ENCODE measurements around the gene CYP26B1. TPM values are rescaled to one million over a fixed set of nuclear protein-coding genes. Genes with fewer than 3 reads are reported as not detected.

Gene CYP26B1
- total RNA-seq, 1 donor from 2014 or later = 4.7 TPM

DNA sequence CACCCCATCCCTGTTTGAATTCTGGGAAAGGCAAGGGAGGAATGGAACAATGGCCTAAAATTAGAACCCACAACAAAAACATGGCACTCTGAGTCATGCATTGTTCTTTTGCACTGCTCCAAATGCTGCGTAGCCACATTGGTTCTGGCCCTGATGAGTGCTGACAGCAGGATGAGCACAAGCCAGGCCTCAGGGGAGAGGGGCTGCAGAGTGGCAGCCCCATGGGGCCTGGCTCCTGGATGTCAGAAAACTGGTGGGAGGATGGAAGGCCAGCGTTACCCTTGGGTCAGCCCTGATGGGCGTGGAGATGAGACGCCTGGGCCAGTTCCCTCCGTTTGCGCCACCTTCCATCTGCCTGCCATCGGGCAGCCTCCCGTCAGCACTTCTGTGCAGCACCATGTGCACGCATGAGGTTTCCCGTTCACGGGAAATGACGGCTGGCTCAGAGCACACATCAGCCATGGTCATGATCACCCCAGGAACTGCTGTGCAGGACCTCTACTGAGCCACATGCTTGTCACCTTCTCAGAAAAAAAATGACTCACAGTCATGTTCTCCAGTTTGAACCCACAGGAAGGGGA lies 65.6 kb downstream of the CYP26B1 start:
- H3K36me3 Mint-ChIP-seq (ENCODE audit: low read depth) = no peaks in the 10 kb centered on the region
- peaks cover 10% of the 10 kb centered on the region for H3K27me3 Mint-ChIP-seq (ENCODE audit: low read depth)
- no peak for DNase-seq (ENCODE audit: low spot score)
- H3K9me3 Mint-ChIP-seq (ENCODE audit: low read depth) = peaks cover 3% of the 10 kb centered on the region
- H3K4me3 Mint-ChIP-seq (ENCODE audit: unreplicated experiment) = no peak overlapping the region
- H3K27ac Mint-ChIP-seq (ENCODE audit: unreplicated experiment) = no peak overlapping the region
- no peaks in the 10 kb centered on the region for H3K4me1 Mint-ChIP-seq (ENCODE audit: low read depth)
- TF ChIP-seq, protein P1, sequence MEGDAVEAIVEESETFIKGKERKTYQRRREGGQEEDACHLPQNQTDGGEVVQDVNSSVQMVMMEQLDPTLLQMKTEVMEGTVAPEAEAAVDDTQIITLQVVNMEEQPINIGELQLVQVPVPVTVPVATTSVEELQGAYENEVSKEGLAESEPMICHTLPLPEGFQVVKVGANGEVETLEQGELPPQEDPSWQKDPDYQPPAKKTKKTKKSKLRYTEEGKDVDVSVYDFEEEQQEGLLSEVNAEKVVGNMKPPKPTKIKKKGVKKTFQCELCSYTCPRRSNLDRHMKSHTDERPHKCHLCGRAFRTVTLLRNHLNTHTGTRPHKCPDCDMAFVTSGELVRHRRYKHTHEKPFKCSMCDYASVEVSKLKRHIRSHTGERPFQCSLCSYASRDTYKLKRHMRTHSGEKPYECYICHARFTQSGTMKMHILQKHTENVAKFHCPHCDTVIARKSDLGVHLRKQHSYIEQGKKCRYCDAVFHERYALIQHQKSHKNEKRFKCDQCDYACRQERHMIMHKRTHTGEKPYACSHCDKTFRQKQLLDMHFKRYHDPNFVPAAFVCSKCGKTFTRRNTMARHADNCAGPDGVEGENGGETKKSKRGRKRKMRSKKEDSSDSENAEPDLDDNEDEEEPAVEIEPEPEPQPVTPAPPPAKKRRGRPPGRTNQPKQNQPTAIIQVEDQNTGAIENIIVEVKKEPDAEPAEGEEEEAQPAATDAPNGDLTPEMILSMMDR (IDR thresholded peaks at IDR 0.05) = no peak

DNA sequence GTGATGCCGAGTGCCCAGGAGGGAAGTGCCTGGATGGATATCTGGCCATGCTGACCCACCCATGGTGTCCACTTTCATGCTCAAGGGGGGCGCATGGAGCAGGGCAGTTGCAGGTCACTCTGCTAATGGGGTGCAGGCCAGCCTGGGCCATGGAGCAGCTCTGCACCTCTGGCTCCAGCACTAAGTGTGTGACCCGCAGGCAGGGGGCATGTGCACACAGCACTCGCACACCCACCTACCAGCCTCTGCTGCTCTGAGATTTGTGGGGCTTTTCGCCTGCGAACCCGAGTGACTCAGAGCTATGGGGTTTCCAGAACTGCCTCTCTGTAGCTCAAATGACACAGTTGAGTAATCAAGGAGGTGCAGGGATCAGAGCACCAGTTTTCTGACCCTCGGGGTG lies 66.2 kb downstream of the CYP26B1 start:
- H3K27me3 Mint-ChIP-seq (ENCODE audit: low read depth) = peaks cover 10% of the 10 kb centered on the region
- DNase-seq (ENCODE audit: low spot score) = no peak

DNA sequence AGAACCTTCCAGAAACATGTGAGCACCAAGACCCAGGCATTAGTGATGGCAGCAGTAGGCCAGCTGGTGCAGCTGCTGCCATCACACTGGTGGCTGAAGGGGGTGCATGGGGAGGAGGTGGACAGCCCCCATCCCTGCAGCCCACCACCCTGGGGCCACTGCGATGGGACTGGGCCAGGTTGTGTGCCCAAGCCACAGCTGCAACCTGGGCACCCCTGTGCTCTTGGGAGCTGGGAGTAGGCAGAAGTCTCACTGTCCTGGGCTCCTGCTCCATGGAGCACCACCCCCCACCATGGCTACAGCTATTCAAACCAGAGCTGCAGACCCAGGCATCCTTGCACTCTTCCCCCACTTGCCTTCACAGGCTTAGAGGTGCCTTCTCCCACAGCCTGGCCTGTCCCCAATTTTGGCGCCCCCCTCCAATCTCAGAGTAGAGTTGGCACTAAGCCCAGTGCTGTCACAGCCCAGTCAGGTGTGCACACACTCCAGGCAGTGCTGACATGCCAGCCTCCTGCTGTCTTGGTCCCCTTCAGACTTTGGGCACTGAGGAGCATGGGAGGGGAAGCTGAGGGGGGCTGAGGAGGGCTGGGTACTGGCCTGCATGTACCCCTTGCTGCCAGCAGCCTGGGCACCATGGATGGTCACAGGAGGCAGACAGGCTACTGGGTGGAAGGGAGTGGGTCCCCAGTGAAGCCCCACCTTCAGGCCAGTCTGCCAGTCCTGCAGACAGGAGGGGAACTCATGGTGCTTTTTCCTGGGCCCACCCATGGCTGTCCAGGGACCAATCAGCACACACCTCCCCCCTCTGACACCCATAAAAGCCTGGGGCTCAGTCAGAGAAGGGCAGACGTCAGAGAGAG lies 67.1 kb downstream of the CYP26B1 start:
- H3K27me3 Mint-ChIP-seq (ENCODE audit: low read depth) = peaks cover 10% of the 10 kb centered on the region
- H3K4me3 Mint-ChIP-seq (ENCODE audit: unreplicated experiment) = no peak overlapping the region
- no peaks in the 10 kb centered on the region for H3K4me1 Mint-ChIP-seq (ENCODE audit: low read depth)
- H3K27ac Mint-ChIP-seq (ENCODE audit: unreplicated experiment) = no peak overlapping the region
- H3K9me3 Mint-ChIP-seq (ENCODE audit: low read depth) = peaks cover 3% of the 10 kb centered on the region
- TF ChIP-seq, protein P1 (IDR thresholded peaks at IDR 0.05) = no peak
- no peak for DNase-seq (ENCODE audit: low spot score)
- H3K36me3 Mint-ChIP-seq (ENCODE audit: low read depth) = no peaks in the 10 kb centered on the region

More for the DNA sequence above, 66.2 kb downstream of the CYP26B1 start:
- Mint-ChIP-seq H3K36me3 (ENCODE audit: low read depth) (no peaks in the 10 kb centered on the region), H3K4me1 (ENCODE audit: low read depth) (no peaks in the 10 kb centered on the region), H3K9me3 (ENCODE audit: low read depth) (peaks cover 3% of the 10 kb centered on the region), H3K27ac (ENCODE audit: unreplicated experiment) (no peak overlapping the region), H3K4me3 (ENCODE audit: unreplicated experiment) (no peak overlapping the region)
- TF ChIP-seq, protein P1 (IDR thresholded peaks at IDR 0.05) = no peak

Data from chondrocyte (in vitro differentiated cells).